ENCODE data around the gene ASB18.

The ASB18 gene

DNA sequence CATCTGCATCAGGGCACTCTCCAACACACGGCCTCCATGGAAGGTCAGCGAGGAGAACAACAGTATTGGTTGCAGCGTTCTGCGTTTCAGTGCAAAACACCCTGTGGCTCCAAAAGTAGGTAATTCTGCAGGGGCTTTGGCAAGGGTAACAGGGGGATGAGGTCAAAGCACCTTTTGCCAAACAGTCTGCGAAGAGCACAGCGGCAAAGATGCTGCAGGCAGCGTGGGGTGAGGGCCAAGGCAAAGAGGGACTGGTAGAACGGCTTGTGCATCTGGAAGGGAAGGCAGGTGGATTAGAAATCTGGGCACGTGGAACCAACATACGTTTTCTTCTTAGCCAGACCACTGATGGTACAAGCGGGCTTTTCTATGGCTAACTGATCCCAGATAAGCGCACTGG is 69.4 kb downstream of the ASB18 start:
- no peaks in the 10 kb centered on the region for H3K27me3 Mint-ChIP-seq
- H3K9me3 Mint-ChIP-seq = no peaks in the 10 kb centered on the region
- ATAC-seq (ENCODE audit: low read depth) = no peak
- no peaks in the 10 kb centered on the region for H3K36me3 Mint-ChIP-seq
- H3K27ac Mint-ChIP-seq = no peak overlapping the region
- no peaks in the 10 kb centered on the region for H3K4me1 Mint-ChIP-seq
- DNase-seq (ENCODE audit: low spot score in 2 of 2) = no peak
- no peak overlapping the region for H3K4me3 Mint-ChIP-seq

DNA sequence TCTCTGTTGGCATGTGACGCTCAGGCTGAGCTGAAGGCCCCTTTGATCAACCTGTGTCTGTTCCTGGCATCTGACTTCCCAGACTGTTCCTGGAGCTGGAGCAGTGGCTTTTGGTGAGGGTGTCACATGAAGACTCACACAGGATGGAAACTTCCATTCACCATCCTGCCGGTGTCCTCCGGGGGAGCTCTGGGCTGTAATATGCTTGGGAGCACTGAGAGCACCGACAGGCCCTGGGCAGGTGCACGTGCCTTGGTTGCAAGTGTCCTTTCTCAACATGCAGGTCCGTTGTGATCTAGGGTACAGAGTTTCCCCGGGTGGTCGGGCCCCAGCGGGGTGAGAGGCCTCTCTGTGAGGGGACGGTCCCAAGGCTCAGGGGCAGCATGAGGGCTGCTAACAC is 71.2 kb downstream of the ASB18 start:
- ATAC-seq (ENCODE audit: low read depth) (no peak), DNase-seq (ENCODE audit: low spot score in 2 of 2) (no peak)
- Mint-ChIP-seq H3K27me3 (no peaks in the 10 kb centered on the region), H3K4me3 (no peak overlapping the region), H3K4me1 (no peaks in the 10 kb centered on the region), H3K36me3 (no peaks in the 10 kb centered on the region), H3K9me3 (no peaks in the 10 kb centered on the region), H3K27ac (no peak overlapping the region)

DNA sequence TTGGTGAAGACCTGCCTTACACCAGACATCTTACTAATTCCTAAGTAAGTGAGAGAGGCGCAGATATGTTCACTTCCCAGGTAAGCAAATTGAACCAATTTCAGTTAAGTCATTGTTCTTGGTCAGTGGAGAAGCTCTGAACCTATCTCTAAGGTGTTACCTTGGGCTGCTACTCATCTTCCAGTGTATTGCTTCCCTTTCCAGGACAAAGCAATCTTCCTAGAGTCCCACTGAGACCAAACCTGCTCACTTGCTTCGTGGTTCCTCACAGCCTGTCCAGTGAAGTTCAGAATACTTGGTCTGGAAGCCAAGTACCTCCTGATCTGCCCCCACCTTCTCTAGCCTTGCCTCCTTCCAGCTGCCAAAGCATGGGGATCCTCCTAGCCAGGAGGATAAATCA is 73.5 kb downstream of the ASB18 start:
- Mint-ChIP-seq H3K4me1 (no peaks in the 10 kb centered on the region), H3K36me3 (peaks cover 2% of the 10 kb centered on the region), H3K4me3 (no peak overlapping the region), H3K9me3 (peaks cover 1% of the 10 kb centered on the region), H3K27ac (no peak overlapping the region), H3K27me3 (peaks cover 3% of the 10 kb centered on the region)
- no peak for DNase-seq (ENCODE audit: low spot score in 2 of 2)
- no peak for ATAC-seq (ENCODE audit: low read depth)

DNA sequence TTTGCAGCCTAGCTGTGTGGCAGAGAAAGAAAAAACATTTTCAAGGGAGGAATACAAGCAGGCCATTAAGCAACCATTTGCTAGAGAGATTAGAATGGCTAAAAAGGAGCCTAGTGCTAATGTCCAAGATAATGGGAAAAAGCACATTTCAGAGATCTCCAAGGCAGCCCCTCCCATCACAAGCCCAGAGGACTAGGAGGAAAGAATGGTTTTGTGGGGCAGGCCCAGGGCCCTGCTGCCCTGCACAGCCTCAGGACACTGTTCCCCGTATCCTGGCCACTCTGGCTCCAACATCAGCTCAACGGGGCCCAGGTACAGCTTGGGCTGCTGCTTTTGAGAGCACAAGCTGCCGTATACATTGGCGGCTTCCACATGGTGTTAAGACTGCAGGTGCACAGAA is 79.5 kb downstream of the ASB18 start:
- DNase-seq (ENCODE audit: low spot score in 2 of 2) = no peak
- Mint-ChIP-seq H3K36me3 (peaks cover 4% of the 10 kb centered on the region), H3K27ac (no peak overlapping the region), H3K9me3 (peaks cover 1% of the 10 kb centered on the region), H3K27me3 (peaks cover 16% of the 10 kb centered on the region), H3K4me1 (no peaks in the 10 kb centered on the region), H3K4me3 (no peak overlapping the region)
- no peak for ATAC-seq (ENCODE audit: low read depth)

DNA sequence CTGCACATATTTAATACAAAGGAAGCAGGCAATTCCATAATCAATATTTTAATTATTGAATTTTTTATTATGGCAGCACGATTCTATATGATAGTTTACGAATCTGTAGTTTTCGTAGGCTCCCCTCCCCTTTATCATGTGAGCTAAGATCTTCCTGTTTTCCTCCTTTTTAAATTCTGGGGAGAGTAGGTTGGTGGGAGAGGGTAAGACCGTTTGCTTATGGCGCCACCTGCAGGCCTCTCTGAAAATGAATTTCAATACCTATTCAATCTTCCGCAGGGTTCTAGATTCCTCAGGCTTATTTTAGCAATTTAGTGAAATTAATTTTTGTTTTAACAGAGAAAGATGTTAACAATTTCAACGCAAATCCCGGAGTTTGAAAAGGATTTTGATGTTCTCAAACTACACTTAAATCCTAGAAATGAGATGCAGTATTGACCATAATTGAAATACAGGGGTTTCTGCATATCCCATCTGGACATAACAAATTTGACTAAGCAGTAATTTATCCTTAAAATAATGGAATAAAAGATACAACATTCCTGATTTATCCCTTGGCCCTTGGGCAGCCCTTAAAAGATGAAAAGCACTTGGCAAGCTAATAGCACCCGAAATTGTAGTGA is 83.3 kb downstream of the ASB18 start:
- Mint-ChIP-seq H3K4me1 (no peaks in the 10 kb centered on the region), H3K27me3 (peaks cover 15% of the 10 kb centered on the region), H3K9me3 (no peaks in the 10 kb centered on the region), H3K36me3 (peaks cover 2% of the 10 kb centered on the region), H3K27ac (no peak overlapping the region), H3K4me3 (no peak overlapping the region)
- ATAC-seq (ENCODE audit: low read depth) (no peak), DNase-seq (ENCODE audit: low spot score in 2 of 2) (no peak)

DNA sequence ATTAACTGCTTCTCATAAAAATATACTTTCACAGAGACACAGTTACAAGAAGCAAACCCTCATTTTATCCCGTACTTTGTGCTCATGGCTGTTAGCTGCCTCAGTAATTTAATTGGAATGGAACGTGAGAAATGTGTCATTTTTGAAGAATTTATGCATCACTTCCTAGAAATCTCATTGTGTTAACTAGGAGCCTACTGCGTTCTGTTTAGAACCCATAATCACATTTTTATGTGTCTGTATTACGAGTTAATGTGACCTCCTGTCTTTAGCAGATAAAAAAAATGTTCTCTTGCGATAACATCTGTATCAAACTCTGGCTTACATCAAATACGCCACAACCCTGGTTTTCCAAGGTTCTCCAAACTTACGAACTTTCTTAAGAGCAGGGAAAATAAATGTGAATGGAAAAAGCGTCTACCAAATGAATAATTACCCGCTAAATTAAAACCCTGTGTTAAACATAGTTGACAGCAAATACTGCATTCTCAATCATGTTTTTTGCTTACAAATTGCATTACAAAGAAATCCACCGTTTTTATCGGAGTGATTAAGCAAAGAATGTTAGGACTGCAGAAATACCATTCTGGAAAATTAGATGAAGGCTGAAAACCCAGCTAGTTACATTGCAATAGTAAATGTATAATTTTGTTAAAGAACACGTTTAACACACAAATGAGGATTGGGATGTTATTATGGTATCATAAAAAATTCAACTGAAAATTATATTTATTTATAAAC is 84.0 kb downstream of the ASB18 start:
- DNase-seq (ENCODE audit: low spot score in 2 of 2) (no peak), ATAC-seq (ENCODE audit: low read depth) (no peak)
- Mint-ChIP-seq H3K27ac (no peak overlapping the region), H3K36me3 (peaks cover 2% of the 10 kb centered on the region), H3K4me1 (no peaks in the 10 kb centered on the region), H3K4me3 (no peak overlapping the region), H3K27me3 (peaks cover 14% of the 10 kb centered on the region), H3K9me3 (no peaks in the 10 kb centered on the region)

DNA sequence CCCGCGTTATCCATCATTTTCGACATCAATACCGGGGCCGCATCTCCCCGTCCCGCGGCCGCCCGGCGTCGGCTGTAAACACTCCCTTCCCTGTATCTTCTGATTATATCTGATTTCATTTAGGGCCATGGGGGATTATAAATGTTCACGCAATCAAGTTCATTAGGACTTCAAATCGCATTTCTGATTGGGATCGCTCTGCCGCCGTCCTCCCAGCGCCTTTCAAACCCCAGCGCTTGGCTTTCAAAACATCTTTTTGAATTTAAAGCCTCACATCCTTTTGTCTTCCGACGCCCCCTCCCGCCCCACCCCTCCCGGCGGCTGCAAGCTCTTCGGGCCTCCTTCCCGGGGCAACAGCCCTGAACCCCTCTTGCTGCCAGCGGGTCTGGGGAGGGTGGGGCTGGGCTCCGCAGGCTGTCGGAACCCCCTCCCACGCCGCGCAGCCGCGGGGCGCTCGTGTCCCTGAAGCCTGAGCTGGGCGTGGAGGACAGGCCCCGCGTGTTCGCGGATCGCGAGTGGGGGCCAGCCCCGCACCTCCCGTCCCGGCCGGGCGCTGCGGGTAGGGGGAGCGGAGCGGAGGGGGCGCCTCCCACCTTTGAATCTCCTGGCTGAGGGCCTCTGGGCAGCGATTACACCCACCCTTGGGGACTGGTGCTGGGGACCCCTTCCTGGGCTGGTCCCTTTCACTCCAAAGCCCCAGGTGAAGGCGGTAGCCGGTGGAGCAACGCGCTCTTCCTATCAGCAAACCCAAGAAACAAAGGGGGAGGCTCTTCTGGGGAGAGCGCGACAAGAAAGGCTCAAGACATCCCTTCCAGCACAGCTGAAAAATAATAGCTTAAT is 84.8 kb downstream of the ASB18 start:
- H3K4me3 Mint-ChIP-seq = no peak overlapping the region
- peaks cover 20% of the 10 kb centered on the region for H3K27me3 Mint-ChIP-seq
- peaks cover 2% of the 10 kb centered on the region for H3K36me3 Mint-ChIP-seq
- no peaks in the 10 kb centered on the region for H3K9me3 Mint-ChIP-seq
- DNase-seq (ENCODE audit: low spot score in 2 of 2) (no peak), ATAC-seq (ENCODE audit: low read depth) (no peak)
- no peaks in the 10 kb centered on the region for H3K4me1 Mint-ChIP-seq
- no peak overlapping the region for H3K27ac Mint-ChIP-seq

DNA sequence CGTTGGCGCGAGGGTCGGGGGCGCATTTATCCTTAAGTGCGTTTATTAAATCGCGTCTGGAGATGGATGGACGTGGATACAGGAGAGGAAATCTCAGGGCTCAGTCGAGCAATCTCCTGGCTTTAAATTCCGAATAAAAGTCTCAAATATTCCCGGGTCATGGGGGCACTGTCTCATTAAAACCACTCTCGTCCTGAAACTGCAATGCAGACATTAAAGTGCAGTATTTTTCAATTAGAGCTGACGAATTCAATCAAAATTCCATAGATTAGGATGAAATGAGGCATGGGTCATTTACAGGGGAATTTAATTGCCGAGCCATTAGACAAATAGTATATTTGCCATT is 85.3 kb downstream of the ASB18 start:
- H3K27ac Mint-ChIP-seq = no peak overlapping the region

DNA sequence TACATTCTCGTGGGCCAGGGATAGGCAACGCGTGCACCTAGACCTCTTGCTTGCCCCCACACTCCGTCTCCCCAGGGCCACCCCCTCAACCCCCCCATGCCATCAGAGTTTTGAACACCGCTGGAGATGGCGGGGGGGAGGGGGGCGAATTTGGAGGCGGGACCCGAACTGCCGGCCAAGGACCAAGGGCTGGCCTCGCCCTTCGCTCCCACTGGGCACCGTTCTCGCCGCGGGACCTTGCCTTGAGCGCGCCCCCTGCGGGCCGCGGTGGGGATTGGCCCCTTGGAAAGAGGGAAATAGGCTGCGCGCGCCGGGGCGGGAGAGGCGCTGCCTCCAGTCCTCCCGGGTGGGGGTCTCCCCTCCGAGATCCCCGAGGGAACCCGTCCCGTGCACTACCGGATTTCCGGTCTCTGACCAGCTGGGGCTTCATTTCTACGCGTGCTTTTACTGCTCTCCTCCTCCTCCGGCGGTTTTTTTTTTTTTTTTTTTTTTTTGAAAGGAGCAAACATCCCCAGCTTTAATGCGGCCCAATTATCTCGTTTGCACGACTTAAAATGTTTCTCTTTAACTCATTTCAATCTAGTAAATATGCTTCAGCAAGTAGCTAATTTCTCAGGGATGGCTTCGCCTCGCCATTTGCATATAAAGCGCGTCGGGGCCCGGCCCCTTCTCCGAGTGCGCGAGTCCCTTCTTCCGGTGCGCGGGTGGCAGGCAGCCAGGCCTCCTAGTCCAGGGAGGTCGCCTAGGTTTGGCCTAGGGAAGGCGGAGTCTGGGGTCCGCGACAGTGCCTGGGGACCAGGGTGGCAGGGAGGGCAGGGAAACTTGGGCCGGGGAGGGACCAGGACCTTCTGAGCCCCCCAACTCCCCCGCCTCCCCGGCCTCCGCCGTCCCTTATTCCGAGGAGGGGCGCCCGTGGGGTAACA is 86.0 kb downstream of the ASB18 start:
- no peaks in the 10 kb centered on the region for H3K4me1 Mint-ChIP-seq
- H3K36me3 Mint-ChIP-seq = peaks cover 2% of the 10 kb centered on the region
- H3K27me3 Mint-ChIP-seq = peaks cover 25% of the 10 kb centered on the region
- H3K27ac Mint-ChIP-seq = no peak overlapping the region
- no peak overlapping the region for H3K4me3 Mint-ChIP-seq
- no peaks in the 10 kb centered on the region for H3K9me3 Mint-ChIP-seq
- DNase-seq (ENCODE audit: low spot score in 2 of 2) (no peak), ATAC-seq (ENCODE audit: low read depth) (no peak)

More for the DNA sequence above, 85.3 kb downstream of the ASB18 start:
- H3K9me3 Mint-ChIP-seq = no peaks in the 10 kb centered on the region
- no peak for ATAC-seq (ENCODE audit: low read depth)
- H3K4me3 Mint-ChIP-seq = no peak overlapping the region
- H3K4me1 Mint-ChIP-seq = no peaks in the 10 kb centered on the region
- H3K27me3 Mint-ChIP-seq = peaks cover 25% of the 10 kb centered on the region
- peaks cover 2% of the 10 kb centered on the region for H3K36me3 Mint-ChIP-seq
- DNase-seq (ENCODE audit: low spot score in 2 of 2) = no peak

DNA sequence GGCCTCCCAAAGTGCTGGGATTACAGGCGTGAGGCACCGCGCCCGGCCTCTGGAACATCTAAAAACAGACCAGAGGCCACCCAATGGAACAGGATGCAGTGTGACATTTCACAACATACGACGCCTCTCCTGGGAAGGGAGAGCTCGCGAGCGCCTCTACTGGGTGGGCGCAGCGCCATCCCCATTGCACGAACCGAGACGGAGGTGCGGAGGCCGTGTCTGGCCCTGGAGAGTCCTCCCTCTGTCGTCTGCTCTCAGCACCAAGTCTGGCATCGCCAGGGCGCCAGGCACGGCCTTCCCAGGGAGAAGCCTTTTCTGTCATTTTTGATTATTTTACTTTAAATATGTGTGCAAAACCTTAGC is 86.6 kb downstream of the ASB18 start:
- H3K9me3 Mint-ChIP-seq = no peaks in the 10 kb centered on the region
- H3K27me3 Mint-ChIP-seq = peaks cover 22% of the 10 kb centered on the region
- DNase-seq (ENCODE audit: low spot score in 2 of 2) = no peak
- no peak for ATAC-seq (ENCODE audit: low read depth)
- no peaks in the 10 kb centered on the region for H3K36me3 Mint-ChIP-seq
- H3K27ac Mint-ChIP-seq = no peak overlapping the region
- no peaks in the 10 kb centered on the region for H3K4me1 Mint-ChIP-seq
- no peak overlapping the region for H3K4me3 Mint-ChIP-seq

DNA sequence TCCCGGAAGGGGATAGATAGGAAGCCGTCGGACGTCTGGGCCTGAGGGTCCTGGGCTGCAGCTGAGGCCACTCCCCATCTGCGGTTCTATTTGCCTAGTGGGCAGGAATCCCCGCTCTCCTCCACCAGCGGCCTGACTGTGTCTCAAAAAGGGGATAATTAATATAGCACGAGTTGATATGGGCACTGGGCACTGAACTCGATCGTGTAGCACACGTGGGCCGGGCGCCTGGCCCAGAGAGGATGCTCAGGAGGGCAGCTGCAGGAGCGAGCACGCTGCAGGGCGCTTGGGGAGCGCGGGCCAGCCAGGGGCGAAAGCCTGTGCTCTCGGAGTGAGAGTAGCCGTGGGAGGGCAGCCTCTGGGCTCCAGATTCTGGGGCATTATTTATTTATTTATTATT is 87.3 kb downstream of the ASB18 start:
- no peak for ATAC-seq (ENCODE audit: low read depth)
- H3K36me3 Mint-ChIP-seq = no peaks in the 10 kb centered on the region
- no peak overlapping the region for H3K27ac Mint-ChIP-seq
- no peak overlapping the region for H3K4me3 Mint-ChIP-seq
- peaks cover 24% of the 10 kb centered on the region for H3K27me3 Mint-ChIP-seq
- H3K4me1 Mint-ChIP-seq = no peaks in the 10 kb centered on the region
- no peaks in the 10 kb centered on the region for H3K9me3 Mint-ChIP-seq
- DNase-seq (ENCODE audit: low spot score in 2 of 2) = no peak

DNA sequence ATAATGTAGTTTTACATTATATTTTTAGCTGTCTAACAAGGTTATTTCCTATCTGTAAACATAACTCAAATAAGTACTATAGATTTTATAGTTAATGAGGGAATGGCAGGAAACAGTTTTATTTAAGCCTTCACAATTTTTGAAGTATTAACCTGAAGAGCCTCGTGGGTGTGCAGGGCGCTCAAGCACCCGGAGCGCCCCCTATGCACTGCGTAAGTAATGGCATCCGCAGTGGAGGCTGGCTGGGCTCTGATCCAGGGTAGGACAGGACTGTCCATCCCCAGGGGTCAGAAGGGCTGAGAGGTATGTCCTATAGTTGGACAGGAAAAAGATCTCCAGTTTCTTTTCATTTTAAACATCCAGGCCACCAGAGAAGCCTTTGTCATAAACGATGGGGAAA is 87.8 kb downstream of the ASB18 start:
- no peak overlapping the region for H3K4me3 Mint-ChIP-seq
- no peaks in the 10 kb centered on the region for H3K36me3 Mint-ChIP-seq
- no peaks in the 10 kb centered on the region for H3K9me3 Mint-ChIP-seq
- H3K27me3 Mint-ChIP-seq = peaks cover 24% of the 10 kb centered on the region
- H3K27ac Mint-ChIP-seq = no peak overlapping the region
- ATAC-seq (ENCODE audit: low read depth) (no peak), DNase-seq (ENCODE audit: low spot score in 2 of 2) (no peak)
- H3K4me1 Mint-ChIP-seq = no peaks in the 10 kb centered on the region

DNA sequence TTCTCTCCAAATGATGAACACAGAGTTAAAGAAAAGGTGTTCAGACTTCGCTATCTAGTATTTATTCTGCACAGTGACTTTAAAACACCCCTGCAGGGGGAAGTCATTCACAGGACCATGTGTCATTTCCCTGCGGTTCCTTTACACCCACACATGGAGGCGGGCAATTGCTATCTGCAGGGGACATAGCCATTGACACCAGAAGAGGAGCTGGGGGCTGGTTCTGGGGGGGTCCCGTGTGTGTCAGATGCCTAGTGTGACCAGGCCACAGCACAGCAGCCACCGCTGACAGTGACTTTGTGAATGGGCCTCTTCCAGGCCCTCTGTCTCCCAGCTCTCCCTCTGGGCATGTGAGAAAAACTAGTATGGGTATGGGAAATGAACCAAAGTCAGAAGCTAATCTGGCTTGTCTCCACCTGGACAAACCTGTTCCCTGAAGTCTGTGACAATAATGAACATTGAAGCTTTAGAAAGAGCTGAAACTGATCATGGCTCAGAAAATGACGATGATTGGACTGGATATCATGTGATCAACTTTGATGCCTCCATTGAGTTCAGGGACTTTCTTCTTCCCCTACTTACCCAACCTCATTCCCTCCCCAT is 88.6 kb downstream of the ASB18 start:
- DNase-seq (ENCODE audit: low spot score in 2 of 2) (no peak), ATAC-seq (ENCODE audit: low read depth) (no peak)
- H3K36me3 Mint-ChIP-seq = no peaks in the 10 kb centered on the region
- H3K27me3 Mint-ChIP-seq = peaks cover 24% of the 10 kb centered on the region
- no peak overlapping the region for H3K27ac Mint-ChIP-seq
- no peak overlapping the region for H3K4me3 Mint-ChIP-seq
- H3K4me1 Mint-ChIP-seq = no peaks in the 10 kb centered on the region
- H3K9me3 Mint-ChIP-seq = no peaks in the 10 kb centered on the region

Data from memory B cell (primary cell).